Stimulated activated CD8-positive, alpha-beta memory T cell treated with anti-CD3 and anti-CD28 coated beads, Interleukin-15, amount 100 ng/mL, for 48 hours (primary cell): ENCODE measurements around the gene TMEM178B.

Experiments used
- DNase-seq, 2 donors: peaks; one replicate each; pipeline ENCODE4 v3.0.0-alpha.2; 2020; ENCODE audit warnings: low read depth in 2 of 2

The TMEM178B gene

DNA sequence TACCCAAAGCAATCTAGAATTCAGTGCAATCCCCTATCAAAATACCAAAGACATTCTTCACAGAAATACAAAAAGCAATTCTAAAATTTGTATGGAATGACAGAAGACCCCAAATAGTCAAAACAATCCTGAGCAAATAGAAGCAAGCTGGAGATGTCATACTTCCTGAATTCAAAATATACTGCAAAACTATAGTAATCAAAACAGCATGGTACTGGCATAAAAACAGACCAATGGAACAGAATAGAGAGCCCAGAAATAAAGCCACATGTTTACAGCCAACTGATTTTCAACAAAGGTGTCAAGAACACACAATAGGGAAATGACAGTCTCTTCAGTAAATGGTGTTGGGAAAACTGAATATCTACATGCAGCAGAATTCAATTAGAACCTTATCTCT lies 353.3 kb downstream of the TMEM178B start:
- DNase-seq: no peak

DNA sequence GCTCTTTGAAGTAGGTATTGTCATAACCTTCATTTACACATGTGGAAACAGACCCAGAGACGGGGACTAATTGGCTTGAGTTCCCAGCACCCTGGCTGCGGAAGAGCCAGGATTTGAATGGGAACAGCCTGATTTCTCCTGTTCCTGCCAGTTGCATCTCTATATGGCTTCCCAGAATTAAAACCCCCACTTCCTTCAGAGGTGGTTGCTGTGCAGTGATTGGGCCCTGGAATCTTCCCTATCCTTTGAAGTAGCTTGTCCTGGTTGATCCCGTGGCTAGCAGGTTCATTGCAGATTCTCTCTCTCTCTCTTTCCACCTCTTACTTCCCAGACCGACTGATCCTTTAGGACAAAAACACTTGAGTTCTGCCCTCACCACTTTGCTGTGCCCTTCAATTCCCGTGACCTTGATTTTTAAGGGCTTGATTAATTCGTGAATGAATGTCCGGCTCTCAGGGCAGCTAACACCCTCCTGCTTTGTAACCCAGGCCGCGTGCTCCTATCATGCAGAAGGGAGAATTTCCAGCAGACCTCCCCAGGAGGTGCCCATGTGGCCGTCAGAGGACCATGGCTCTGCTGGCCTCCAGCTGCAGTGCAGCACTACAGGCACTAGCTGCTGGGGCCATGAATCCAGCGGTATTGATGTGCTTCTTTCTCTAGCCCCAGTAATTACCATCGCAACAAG lies 356.7 kb downstream of the TMEM178B start:
- no peak for DNase-seq

DNA sequence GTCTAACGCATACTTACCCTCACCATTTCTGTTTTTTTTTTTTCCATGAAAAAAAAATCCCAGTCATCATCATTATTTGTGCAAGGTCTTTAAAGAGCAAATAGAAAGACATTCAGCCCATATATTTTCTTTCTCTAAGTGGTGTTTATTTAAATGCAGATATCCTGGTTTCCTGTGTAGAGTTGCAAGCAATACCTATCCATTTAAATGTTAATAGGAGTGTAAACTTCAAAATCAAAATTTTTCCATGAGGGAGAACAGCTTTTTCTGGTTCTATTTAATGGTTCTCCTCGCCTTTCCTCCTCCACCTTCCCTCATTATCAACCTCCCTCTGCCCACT lies 357.2 kb downstream of the TMEM178B start:
- no peak for DNase-seq

DNA sequence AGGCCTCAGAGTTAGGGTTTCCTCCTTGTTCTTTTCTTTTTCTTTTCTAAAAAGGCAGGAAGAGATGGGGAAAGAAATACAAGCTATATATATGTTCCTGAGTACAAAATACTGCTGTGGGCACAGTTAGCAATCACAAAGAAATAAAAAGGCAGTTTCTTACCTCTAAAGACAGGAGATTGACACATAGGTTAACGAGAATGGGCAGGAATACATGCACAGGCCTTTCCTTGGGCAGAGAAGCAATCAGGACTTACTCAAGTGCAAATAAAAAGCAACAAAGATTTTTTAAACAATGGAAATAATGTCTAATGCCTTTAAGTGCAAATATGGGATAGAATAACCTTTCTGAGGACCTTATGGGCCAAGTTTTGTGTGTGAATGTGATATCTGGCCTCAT lies 357.8 kb downstream of the TMEM178B start:
- no peak for DNase-seq

DNA sequence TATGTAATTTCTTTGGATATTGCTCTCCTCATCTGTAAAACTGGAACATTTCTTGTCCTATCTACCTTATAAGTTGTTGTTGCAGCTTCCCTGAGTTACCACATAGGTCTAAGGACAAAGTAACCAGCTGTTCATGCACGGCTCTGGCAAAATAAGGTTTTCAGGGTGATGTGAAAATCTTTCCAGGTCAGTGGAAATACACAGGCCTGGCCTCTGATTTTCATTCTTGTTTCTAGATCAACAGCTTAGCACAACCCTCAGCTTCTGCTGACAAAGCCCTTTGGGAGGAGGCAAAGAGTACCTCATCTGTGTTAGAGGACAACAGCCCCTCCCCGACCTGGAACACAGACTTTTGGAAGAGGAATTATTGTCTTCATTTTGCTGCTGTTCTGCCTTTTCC lies 359.8 kb downstream of the TMEM178B start:
- DNase-seq: no peak

DNA sequence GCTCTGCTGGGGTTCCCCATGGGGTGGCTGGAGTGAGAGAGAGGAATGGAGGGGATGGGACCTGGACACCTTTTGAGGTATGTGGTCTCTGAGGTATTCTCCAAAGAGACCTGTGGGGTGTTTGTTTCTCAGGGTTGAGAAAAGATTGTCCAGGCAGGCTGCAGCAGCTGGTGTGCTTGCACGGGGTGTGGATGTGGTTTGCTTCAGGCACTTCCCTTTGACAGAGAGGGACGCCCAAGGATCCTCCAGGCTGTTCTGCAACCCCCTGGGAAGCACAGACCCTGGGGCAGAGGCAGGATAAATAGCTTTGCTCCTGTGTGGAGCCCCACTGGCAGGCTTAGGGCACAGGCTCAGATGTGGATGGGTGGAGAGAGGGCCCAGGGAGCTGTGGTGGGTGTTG lies 362.3 kb downstream of the TMEM178B start:
- no peak for DNase-seq

DNA sequence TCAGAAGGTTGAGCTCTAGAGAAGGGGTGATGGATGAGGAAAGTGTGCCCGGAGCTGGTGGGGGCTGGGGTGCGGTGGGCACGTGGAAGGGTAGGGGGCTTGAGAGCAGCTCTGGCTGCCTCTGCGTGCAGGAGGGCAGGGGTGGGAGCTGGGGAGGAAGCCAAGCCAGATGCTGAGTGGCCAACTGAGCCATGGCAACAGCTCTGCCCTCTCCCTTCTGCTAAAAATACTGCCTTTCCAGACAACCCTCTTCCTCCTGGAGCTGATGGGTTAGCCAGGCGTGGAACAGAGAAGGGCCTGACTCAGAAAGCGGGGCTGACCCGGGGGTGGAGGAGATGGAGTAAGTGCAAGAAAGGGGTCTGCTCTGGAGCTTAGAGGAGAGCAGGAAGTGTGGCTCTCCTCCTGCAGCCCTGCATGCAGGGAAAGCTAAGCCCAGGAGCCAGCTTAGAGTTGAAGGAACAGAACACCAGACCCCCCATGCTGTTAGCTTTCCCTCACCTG lies 362.8 kb downstream of the TMEM178B start:
- no peak for DNase-seq

DNA sequence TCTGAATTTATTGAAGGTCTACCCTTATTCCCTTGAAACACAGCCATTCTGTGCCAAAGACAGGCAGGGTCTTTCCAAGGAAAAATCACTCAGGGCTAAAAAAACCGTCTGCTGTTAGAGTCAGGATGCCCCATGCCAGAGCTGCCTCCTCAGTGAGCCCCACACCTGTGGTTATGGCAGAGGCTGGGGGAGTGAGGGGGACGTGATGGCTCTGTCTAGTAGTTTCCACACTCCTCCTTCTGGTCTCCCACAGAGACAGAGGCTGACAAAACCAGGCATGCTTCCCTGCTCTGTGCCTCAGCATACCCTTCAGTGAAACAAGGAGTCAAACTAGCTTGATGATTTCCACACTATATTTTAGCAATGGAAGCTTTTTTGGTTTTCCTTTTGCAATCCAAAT lies 365.3 kb downstream of the TMEM178B start:
- no peak for DNase-seq

DNA sequence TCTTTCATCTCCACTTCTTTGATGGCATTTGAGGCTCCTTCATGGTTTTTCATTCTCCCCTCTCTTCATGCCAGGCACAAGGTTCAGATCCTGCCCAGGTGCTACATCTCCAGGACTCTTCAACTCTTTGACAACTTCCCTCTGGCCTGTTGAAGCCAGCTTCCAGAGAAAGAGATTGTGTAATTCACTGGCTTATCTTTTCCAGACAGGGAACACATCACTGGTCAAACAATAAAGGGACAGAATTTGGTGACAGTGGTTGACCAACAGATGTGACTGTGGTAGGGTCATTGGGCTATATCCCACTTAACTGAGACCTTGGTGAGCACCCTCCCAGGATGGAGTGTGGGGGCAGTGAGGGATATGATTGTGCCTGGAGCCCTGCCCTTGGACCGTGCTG lies 365.9 kb downstream of the TMEM178B start:
- DNase-seq: no peak

DNA sequence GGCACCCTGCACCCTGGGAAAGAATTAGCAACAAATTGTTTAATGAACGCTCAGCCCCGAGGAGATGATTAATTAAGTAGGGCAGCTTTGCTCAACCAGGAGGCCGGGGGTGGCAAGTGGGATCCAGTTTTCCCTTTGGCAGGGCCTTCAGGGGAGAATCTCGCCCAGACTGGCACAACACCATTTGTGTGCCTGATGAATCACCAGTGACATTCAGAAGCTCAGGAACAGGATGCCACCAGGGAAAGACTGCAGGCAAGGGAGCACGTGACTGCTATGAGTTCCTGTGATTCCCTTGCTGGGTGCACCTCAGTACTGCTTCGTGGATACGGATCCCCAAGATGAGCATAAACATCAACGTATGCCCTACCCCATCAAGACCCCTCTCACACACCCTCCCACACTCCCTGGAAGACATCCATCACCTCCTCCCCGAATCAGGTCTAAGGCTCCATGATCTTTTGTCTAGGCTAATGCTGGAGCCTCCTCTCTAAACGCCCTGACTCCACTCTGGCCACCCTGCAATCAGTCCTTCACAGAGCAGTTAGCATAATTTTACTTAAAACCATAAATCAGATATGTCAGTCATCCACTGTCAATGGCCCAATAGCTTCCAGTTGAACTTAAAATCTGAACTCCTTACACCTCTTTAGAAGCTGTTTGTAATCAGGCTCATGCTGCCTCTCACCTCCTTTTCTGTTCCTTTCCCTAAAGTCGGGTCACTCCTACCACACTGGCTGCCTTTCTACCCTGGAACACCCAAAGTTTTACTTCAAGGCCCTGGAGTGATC lies 368.2 kb downstream of the TMEM178B start:
- no peak for DNase-seq

DNA sequence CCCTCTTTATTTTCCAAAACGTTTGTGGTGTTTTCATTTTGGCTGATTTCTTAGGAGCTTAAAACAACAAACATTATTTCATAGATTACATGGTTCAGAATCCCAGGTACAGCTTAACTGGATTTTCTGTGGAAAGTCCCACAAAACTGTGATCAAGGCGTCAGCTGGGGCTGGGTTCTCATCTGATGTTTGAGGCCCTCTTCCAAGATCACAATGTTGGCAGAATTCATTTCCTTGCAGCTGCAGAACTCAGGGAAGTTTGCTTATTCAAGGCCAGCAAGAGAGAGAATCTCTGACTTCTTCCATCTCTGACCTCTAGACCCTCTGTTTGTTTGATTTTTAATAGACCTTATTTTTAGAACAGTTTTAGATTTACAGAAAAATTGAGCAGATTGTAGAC lies 368.9 kb downstream of the TMEM178B start:
- no peak for DNase-seq

DNA sequence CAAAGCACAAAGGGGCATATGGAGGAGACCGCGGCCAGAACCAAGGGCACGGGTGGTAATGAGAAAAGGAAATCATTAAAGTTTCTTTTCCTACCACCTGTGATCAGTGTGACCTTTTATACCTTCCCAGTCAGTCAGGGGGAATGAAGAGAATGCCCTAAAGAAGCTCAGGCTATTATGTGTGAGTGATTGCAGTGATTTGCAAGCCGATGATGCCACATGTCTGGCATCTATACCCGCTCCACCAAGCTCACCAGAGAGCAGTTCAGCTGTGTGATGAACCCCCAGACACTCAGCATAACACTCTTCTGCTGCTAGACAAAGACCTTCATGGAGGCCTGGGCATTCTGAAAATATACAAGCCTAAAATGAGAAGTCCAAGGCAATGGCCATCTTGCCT lies 371.1 kb downstream of the TMEM178B start:
- DNase-seq: no peak

DNA sequence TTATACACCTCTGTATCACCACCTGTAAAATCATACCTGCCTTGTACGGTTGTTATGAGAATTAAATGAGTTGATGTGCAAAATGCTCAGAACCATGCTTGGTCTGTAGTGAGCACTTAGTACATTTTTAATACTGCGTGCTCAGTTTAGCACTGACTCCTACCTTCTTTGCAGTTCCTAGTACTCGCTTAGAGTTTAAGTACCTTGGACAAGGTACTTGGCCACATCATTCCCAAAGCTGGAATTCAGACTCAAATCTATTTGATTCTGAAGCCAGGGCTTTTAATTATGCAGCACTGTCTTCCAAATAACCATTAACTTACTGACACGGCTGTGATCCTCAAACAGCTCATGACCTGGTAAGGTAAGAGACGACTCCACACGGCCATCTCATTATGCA lies 377.4 kb downstream of the TMEM178B start:
- DNase-seq: no peak

DNA sequence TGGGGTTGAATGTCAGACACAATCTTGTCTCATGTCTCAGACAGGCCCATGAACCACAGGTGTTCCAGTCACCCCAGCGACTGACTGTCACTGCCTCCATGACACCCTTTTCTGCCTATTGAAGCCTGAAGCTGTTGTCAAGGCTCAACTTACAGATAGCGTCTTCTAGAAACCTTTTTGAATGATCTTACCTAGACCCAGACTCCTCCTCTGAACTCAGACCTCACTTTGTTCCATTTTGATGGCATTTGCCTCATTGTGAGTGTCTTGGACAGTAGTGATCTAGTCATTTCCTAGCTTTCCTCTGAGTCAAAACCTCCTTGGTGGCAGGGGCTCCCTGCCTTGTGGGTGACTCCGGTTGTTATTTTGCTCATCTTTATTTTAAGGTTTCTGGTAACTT lies 379.0 kb downstream of the TMEM178B start:
- no peak for DNase-seq

DNA sequence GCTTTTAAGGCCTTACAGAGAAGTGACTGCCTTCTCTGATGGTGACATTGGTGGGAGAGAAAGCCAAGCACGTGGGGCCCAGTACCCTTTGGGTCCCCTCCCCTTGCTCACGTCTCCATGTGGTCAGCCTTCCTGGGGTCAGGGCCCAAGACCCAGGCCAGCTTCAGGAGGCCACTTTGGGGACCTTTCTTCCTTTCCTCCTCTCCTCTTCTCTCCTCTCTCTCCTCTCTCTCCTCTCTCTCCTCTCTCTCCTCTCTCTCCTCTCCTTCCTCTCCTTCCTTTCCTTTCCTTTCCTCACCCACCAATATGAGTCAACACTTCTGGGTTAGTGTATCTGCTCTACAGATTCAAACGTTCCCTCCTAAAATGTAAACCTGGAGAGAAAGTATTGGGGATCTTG lies 380.5 kb downstream of the TMEM178B start:
- DNase-seq: no peak

DNA sequence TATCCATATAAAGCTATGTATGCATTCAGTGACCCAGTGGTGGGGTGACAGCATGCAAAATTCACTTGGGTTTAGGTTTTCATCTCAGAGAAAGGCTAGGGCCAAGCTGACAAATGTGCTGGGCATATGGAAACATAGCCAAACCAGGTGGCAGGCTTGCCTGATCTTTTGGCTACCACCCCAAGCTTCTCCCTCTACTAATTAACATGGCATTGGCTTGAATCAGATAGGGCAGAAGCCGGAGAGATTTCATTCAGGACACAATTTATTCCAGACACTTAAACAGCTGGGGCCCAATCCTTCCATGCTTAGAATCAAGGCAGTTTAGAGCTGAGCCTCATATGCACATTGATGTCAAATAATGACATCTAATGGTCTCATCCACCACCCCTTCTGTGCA lies 381.9 kb downstream of the TMEM178B start:
- no peak for DNase-seq

DNA sequence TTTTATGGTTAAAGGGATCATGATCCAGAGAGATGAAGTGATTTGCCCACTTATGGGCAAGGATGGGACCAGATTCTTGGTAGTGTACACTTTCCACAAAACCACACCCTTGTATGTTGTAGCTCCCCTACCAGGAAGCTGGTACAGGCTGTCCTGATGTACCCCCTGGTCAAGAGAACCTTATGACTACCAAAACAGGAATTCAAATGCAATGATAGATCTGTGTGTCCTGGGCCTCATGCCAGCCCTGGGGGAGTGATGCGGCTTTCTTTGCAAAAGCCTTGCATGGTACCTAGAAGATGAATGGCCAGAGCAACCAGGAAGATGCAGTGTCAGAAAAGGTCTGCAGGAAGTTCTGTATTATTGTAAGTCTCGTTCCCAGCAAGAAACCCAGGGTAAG lies 382.4 kb downstream of the TMEM178B start:
- no peak for DNase-seq

DNA sequence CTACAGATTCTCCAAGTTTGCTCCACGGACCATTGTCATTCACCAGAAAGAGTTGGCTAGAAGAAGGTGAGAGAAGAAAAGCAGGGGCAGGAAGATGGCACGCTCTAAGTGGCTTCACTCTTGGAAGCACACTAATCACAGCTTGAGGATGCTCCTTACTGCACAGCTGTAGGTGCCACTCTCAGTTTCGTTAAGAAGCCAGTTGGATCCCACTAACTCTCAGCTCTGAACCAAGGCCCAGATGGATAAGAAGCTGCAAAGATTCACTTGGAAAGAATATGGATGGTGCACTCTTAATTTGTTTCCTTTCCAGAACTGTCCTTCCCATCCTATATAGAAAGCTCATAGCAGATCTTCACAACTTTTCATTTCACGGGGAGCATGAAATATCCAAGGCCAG lies 382.8 kb downstream of the TMEM178B start:
- DNase-seq: no peak

DNA sequence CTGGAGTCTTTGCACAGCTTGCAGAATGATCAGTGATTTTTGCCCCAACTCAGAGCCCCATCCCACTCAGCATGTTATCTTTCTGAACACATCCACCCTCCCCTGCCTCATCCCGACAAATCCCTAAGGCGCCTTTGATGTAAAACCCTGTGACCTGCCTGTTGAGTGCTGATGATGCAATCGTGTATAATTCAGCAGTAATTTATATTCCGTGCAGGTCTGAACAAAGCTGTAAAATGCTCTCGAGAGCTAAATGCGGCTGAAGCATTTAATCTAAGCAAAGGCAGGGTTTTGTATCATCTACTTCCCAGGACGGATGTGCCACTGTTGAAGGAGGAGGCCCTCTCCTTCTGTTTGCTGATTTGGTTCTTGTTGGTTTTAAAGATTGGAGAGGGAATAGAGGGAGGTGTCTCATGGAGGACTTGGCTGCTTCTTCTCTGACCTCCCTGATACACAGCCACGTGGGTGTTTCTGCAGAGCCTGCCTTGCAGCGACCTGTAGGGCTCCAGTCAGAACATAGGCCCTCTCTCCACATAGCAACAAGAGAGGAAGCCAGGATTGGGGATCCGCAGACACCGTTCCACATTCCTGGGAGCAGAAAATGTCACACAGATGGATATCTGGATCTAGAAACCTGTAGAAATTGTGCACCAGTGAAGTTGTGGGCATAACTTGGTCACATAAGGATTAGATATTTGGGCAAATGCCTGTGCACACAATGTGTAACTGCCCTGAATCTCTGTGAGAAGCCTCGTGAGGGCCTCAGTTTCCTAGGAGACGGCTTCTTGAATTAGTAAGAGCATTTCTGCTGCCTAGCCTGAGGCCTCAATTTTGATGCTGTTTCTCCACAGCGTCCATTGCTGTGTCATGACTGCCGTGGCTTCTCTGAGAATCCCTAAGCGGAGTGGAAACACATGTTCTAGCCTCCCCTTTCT lies 387.2 kb downstream of the TMEM178B start:
- DNase-seq: no peak

DNA sequence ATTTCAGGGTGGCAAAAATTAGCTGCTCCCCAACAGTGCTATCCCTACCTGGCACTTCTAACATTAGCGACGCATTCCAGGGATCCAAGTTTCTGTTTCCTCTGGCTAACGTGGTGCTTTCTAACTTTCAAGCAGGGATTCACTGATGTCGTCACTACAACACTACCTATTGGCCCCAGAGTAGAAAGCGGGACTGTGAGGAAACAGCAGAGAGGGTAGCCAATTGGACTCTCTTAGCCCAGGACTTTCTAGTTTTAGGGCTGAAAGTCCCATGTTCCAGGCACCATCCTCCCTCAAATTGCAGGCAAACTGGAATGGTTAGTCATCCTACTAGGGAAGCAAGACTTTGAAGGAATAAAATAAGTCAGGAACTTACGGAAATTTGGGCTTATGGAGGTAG lies 388.1 kb downstream of the TMEM178B start:
- no peak for DNase-seq

DNA sequence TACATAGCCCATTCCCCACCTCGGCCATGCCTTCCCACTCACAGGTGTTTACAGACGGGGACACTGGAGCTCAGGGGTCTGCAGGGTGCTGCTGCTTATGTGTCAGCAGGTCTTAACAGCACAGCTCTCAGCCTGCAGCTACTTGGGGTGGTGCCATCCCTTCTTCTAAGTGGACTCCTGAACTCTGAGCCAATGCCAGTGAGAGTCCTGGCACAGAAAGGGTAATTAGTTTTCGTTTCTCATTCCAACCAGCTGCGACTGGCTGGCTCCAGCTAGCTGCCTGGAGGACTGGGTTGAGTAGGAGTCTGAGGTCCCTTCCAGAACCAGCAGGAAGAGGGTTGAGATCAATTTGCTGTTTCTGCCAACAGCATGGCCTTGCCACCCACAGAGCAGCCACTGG lies 389.1 kb downstream of the TMEM178B start:
- no peak for DNase-seq

DNA sequence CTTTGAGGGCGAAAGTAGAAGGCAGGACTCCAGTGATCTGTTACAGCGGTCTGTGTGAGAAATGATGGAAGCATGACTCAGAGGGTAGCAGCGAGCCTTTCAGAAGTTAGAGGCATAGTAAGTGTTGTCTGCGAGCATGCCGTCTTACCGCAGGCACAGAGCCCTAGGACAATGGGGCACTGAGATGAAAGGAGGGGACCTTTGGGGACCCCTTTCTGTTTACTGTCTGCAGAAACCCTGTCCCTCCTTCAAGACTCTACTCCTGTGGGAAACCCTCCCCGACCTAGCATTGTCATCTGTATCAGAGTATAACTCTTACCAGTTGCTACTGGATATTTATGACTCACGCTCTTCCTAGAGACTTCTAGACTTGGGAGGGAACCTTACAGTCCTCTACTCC lies 390.1 kb downstream of the TMEM178B start:
- DNase-seq: no peak
